Prostate gland (tissue), 2 donors: ENCODE data around the gene GRID1. TPM values are rescaled to one million over a fixed set of nuclear protein-coding genes. Genes with fewer than 3 reads are reported as not detected.

Experiments used
- DNase-seq: peaks from one replicate; pipeline ENCODE4 v3.0.0-alpha.2; 2019; ENCODE audit warnings: low spot score
- H3K27ac ChIP-seq, 2 donors: fragments of 200-600 bp; sonication (generic); 2 replicates each; pipeline ENCODE4 v1.5.1; 2017 to 2019
- H3K27me3 ChIP-seq: fragments of 200-600 bp; sonication (generic); replicated peaks from 2 replicates; pipeline ENCODE4 v1.5.1; 2019; ENCODE audit not compliant: insufficient read depth
- H3K36me3 ChIP-seq, 2 donors: fragments of 200-600 bp; sonication (generic); 1 replicate in 1 of 2; 2 replicates in 1 of 2; pipeline versions ENCODE4 v1.5.1 to v1.8.1; 2017 to 2019
- H3K4me1 ChIP-seq: fragments of 200-600 bp; sonication (generic); replicated peaks from 2 replicates; pipeline ENCODE4 v1.5.1; 2019
- H3K4me3 ChIP-seq, 2 donors: fragments of 200-600 bp; sonication (generic); 2 replicates each; pipeline ENCODE4 v1.5.1; 2017 to 2019
- H3K9me3 ChIP-seq: fragments of 200-600 bp; sonication (generic); 2 replicates; pipeline ENCODE4 v1.5.1; 2017
- CTCF ChIP-seq, 4 experiments: fragments of 200-600 bp in 2 of 4; fragments of 450-650 bp in 2 of 4; sonication (generic) in 2 of 4; IDR thresholded peaks; 1 replicate in 3 of 4; 2 replicates in 1 of 4; pipeline ENCODE4 v1.5.1; 2016 to 2019; ENCODE audit warnings: antibody characterized with exemption in 4 of 4, mild to moderate bottlenecking in 2 of 4, moderate library complexity in 2 of 4
- POLR2A ChIP-seq: fragments of 450-650 bp; IDR thresholded peaks from one replicate; pipeline ENCODE4 v1.6.1; 2016; ENCODE audit warnings: antibody characterized with exemption, mild to moderate bottlenecking
- POLR2AphosphoS5 ChIP-seq: sonication (generic); formaldehyde crosslinking; IDR thresholded peaks from one replicate; pipeline ENCODE4 v1.6.1; 2017; ENCODE audit warnings: antibody characterized with exemption
- WGBS: methylation state at CpG from one replicate; pipeline ENCODE4 v1.1.5; 2018; 5-methylcytosine and 5-hydroxymethylcytosine counted together
- intact Hi-C: fragments of 100-400 bp; cut with DNase I; formaldehyde crosslinking; loops from one replicate; pipeline ENCODE4 v1.14.2; 2022
- total RNA-seq, 2 donors: library from RNA; depleted of rRNA; stranded (reverse); fragments of >200 nt; gene quantifications; one replicate each; pipeline ENCODE4 v1.1.0, GENCODE V29; 2016

The GRID1 gene
- total RNA-seq, 2 donors from 2014 or later = 1.0 to 10.0 TPM

- DNase-seq = no peak
- H3K9me3 ChIP-seq = no peaks in the 10 kb centered on the region
- H3K36me3 ChIP-seq = no peaks in the 10 kb centered on the region
- no peaks in the 10 kb centered on the region for H3K4me1 ChIP-seq
- 38% methylated on average over 10 of the region's 10 CpGs for WGBS
- TF ChIP-seq POLR2AphosphoS5 (no peak), CTCF (IDR thresholded peaks at IDR 0.05) (no peak), POLR2A (no peak)
- intact Hi-C loops = no loop called here
- H3K4me3 ChIP-seq = no peak overlapping the region
- H3K27me3 ChIP-seq = no peaks in the 10 kb centered on the region
- H3K27ac ChIP-seq = no peak overlapping the region
Observed at GRCh38 chr10:85786401-85786899, 580.1 kb downstream of the GRID1 start.

DNA sequence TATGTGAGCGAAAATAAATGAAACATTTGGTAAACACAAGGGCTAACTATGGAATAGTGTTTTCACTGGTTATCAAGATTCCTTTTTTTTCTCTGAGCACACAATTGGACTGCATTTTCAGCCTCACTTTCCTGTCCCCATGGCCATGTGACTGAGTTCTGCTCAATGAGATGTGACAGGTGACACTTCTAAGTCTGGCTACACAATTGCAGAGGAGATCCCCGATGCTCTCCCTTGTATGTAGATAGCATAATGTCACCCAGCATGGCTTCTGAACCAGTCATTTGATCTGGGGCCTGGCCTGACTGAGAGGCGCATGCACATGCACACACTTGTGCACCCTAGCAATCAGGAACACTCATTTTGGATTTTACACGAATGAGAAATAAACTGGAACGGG, 581.8 kb downstream of the GRID1 start:
- intact Hi-C loops = no loop called here
- TF ChIP-seq POLR2AphosphoS5 = no peak
- TF ChIP-seq POLR2A = no peak
- no peak for TF ChIP-seq CTCF (IDR thresholded peaks at IDR 0.05)
- H3K9me3 ChIP-seq = no peaks in the 10 kb centered on the region
- DNase-seq = no peak
- H3K27me3 ChIP-seq = no peaks in the 10 kb centered on the region
- no peaks in the 10 kb centered on the region for H3K4me1 ChIP-seq
- H3K4me3 ChIP-seq = no peak overlapping the region
- H3K27ac ChIP-seq = no peak overlapping the region
- WGBS = 70% methylated on average over 5 of the region's 5 CpGs
- no peaks in the 10 kb centered on the region for H3K36me3 ChIP-seq

- 80% methylated on average over 2 of the region's 2 CpGs for WGBS
- H3K27me3 ChIP-seq = no peaks in the 10 kb centered on the region
- TF ChIP-seq POLR2AphosphoS5 (no peak), CTCF (IDR thresholded peaks at IDR 0.05) (no peak), POLR2A (no peak)
- no peak overlapping the region for H3K27ac ChIP-seq
- intact Hi-C loops = no loop called here
- no peak for DNase-seq
- H3K9me3 ChIP-seq = no peaks in the 10 kb centered on the region
- no peak overlapping the region for H3K4me3 ChIP-seq
- H3K4me1 ChIP-seq = no peaks in the 10 kb centered on the region
- no peaks in the 10 kb centered on the region for H3K36me3 ChIP-seq
Observed at GRCh38 chr10:85781404-85781803, 585.2 kb downstream of the GRID1 start.

- TF ChIP-seq POLR2A (no peak), CTCF (IDR thresholded peaks at IDR 0.05) (no peak), POLR2AphosphoS5 (no peak)
- H3K9me3 ChIP-seq = no peaks in the 10 kb centered on the region
- intact Hi-C loops = no loop called here
Observed at GRCh38 chr10:85778074-85778473, 588.5 kb downstream of the GRID1 start.

DNA sequence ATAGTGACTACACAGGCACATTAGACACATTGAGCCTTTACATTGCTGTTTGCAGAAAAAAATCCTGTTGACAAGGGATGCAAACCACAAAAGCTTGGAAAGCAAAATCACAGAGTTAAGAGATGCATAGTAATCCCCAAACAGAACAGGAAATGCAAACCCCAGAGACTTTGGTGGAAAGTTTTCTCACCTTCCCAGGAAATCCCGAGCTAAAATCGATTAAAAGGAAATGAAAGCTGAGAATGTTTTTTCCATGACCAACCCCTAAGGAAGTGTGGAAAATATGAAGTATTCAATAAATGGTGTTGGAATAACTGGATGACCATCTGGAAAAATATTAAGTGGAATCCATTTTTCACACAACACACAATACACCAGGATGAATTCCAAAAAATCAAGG, 598.7 kb downstream of the GRID1 start:
- no peaks in the 10 kb centered on the region for H3K27me3 ChIP-seq
- no peaks in the 10 kb centered on the region for H3K36me3 ChIP-seq
- H3K4me3 ChIP-seq = no peak overlapping the region
- whole genome bisulfite sequencing = 77% methylated on average over 2 of the region's 2 CpGs
- no peak overlapping the region for H3K27ac ChIP-seq
- no peak for TF ChIP-seq POLR2AphosphoS5
- DNase-seq = no peak
- H3K4me1 ChIP-seq = no peaks in the 10 kb centered on the region
- H3K9me3 ChIP-seq = no peaks in the 10 kb centered on the region
- intact Hi-C loops = no loop called here

More at GRCh38 chr10:85778074-85778473, 588.5 kb downstream of the GRID1 start:
- Histone ChIP-seq H3K27me3 (no peaks in the 10 kb centered on the region), H3K27ac (no peak overlapping the region), H3K4me1 (no peaks in the 10 kb centered on the region), H3K4me3 (no peak overlapping the region), H3K36me3 (no peaks in the 10 kb centered on the region)
- no peak for DNase-seq
- 76% methylated on average over 2 of the region's 2 CpGs for WGBS
